ENCODE measurements around the gene PPM1H.

PPM1H gene

GRCh38 chr12:62709311-62709710 is 225.6 kb downstream of the PPM1H start:
- no peak for DNase-seq

GRCh38 chr12:62707939-62708338 is 227.0 kb downstream of the PPM1H start:
- no peak for DNase-seq

- DNase-seq, result no peak
Measured at GRCh38 chr12:62705846-62706245, 229.1 kb downstream of the PPM1H start.

- DNase-seq, result no peak
Measured at GRCh38 chr12:62703011-62703380, 232.0 kb downstream of the PPM1H start.

GRCh38 chr12:62701492-62701891 is 233.5 kb downstream of the PPM1H start:
- no peak for DNase-seq

- no peak for DNase-seq
Measured at GRCh38 chr12:62700091-62700880, 234.7 kb downstream of the PPM1H start.

- no peak for DNase-seq
Measured at GRCh38 chr12:62698701-62699101, 236.2 kb downstream of the PPM1H start.

- DNase-seq, result no peak
Measured at GRCh38 chr12:62697893-62698292, 237.1 kb downstream of the PPM1H start.

GRCh38 chr12:62695696-62696095 is 239.3 kb downstream of the PPM1H start:
- no peak for DNase-seq

- DNase-seq, result no peak
Measured at GRCh38 chr12:62694632-62695031, 240.3 kb downstream of the PPM1H start.

GRCh38 chr12:62694116-62694515 is 240.8 kb downstream of the PPM1H start:
- DNase-seq, result no peak

GRCh38 chr12:62693376-62694050 is 241.4 kb downstream of the PPM1H start:
- no peak for DNase-seq

GRCh38 chr12:62692884-62693283 is 242.1 kb downstream of the PPM1H start:
- no peak for DNase-seq

GRCh38 chr12:62691309-62691708 is 243.6 kb downstream of the PPM1H start:
- DNase-seq, result no peak

GRCh38 chr12:62689042-62689839 is 245.7 kb downstream of the PPM1H start:
- no peak for DNase-seq

GRCh38 chr12:62686938-62687337 is 248.0 kb downstream of the PPM1H start:
- DNase-seq, result no peak

GRCh38 chr12:62684570-62685295 is 250.2 kb downstream of the PPM1H start:
- DNase-seq, result no peak

- DNase-seq, result no peak
Measured at GRCh38 chr12:62683776-62684569, 251.0 kb downstream of the PPM1H start.

GRCh38 chr12:62681306-62681705 is 253.6 kb downstream of the PPM1H start:
- DNase-seq, result no peak

GRCh38 chr12:62679608-62680007 is 255.3 kb downstream of the PPM1H start:
- no peak for DNase-seq

GRCh38 chr12:62677355-62677754 is 257.6 kb downstream of the PPM1H start:
- DNase-seq, result no peak
